ENCODE data around the gene ZNF121. TPM values are rescaled to one million over a fixed set of nuclear protein-coding genes. Genes with fewer than 3 reads are reported as not detected.
A peak's percentile ranks its signal among the peaks of the same experiment; 100 is the strongest.
"Not testable (repeated sequence)": the region's sequence is repeated elsewhere in the genome, so short reads cannot be mapped to it uniquely, and the experiment has no call there.

Gene ZNF121
- polyA plus RNA-seq, 3 donors = 1.5 to 7.2 (median 3.8) TPM

GRCh38 chr19:9597027-9597426 lies 12.7 kb upstream of the ZNF121 start:
- no peaks in the 10 kb centered on the region for H3K27me3 ChIP-seq (ENCODE audit: control insufficient read depth in 2 of 2, insufficient read depth in 2 of 2, low read length in 2 of 2)
- H3K4me2 ChIP-seq (replicated peaks; ENCODE audit: extremely low read depth, low read length, poor library complexity, severe bottlenecking) = no peak overlapping the region
- peaks cover 17 to 55% (median 50%) of the 10 kb centered on the region in 7 donors for H3K9me3 Mint-ChIP-seq
- H3K27me3 Mint-ChIP-seq (ENCODE audit: low read depth in 3 of 3) = peaks cover 2 to 11% (median 6%) of the 10 kb centered on the region in 3 donors
- no peaks in the 10 kb centered on the region for H3K36me3 ChIP-seq (replicated peaks in 1 of 2; ENCODE audit: control insufficient read depth in 1 of 2, insufficient read depth in 2 of 2, low read length in 2 of 2)
- no peaks in the 10 kb centered on the region for H3K4me1 Mint-ChIP-seq
- no peaks in the 10 kb centered on the region for H4K20me1 ChIP-seq (ENCODE audit: insufficient read depth, low read length)
- WGBS (ENCODE audit: insufficient coverage) = 100% methylated on average over 1 of the region's 3 CpGs
- H3K27ac Mint-ChIP-seq = no peak overlapping the region
- H3K9ac ChIP-seq (ENCODE audit: insufficient read depth, low read length, poor library complexity, severe bottlenecking) = no peak overlapping the region
- intact Hi-C loops (cut with micrococcal nuclease) = no loop called here
- H3K79me2 ChIP-seq (ENCODE audit: insufficient read depth, low read length) = no peaks in the 10 kb centered on the region
- H3K9me3 ChIP-seq (replicated peaks in 1 of 2; ENCODE audit: control insufficient read depth in 1 of 2, insufficient read depth in 1 of 2, low read length in 2 of 2) = peaks cover 24 to 35% of the 10 kb centered on the region in 2 donors
- no peak overlapping the region for H3K4me3 Mint-ChIP-seq
- no peaks in the 10 kb centered on the region for H3K4me1 ChIP-seq (ENCODE audit: control insufficient read depth in 1 of 2, insufficient read depth in 2 of 2, low read length in 2 of 2)
- H2AFZ ChIP-seq (ENCODE audit: insufficient read depth, low read depth, low read length, poor library complexity, severe bottlenecking) = no peak overlapping the region
- H3K4me3 ChIP-seq (replicated peaks in 1 of 3; ENCODE audit: low read depth in 2 of 3, low read length in 3 of 3) = no peak overlapping the region
- H3K27ac ChIP-seq (ENCODE audit: low read depth in 1 of 2, low read length in 2 of 2) = no peak overlapping the region
- DNase-seq = no peak
- no peak for TF ChIP-seq CTCF (IDR thresholded peaks at IDR 0.05)
- no peaks in the 10 kb centered on the region for H3K36me3 Mint-ChIP-seq

DNA sequence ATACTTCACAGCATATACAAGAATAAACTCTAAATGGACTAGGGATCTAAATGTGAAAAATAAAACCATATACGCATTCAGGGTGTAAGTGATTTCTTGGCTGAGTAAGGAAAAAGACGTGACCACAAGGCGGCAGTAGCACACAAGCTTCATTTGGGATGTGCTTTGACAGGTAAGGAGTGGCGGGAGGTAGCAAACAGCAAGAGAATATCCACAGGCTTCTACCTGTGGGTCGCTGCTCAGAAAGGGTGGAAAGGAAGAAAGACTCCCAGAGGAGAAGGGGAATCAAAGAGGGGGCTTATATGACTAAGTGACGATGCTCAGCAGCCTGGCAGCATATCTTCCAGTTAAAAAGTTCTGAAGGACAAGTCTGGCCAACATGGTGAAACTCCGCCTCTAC lies 2.5 kb upstream of the ZNF121 start:
- Mint-ChIP-seq H3K4me3 (peak overlapping the region in 1 of 2 donors; percentile 44), H3K4me1 (peaks cover 16% of the 10 kb centered on the region), H3K36me3 (peaks cover 5 to 6% of the 10 kb centered on the region in 2 donors), H3K9me3 (peaks cover 3 to 13% (median 6%) of the 10 kb centered on the region in 7 donors), H3K27ac (no peak overlapping the region), H3K27me3 (ENCODE audit: low read depth in 3 of 3) (peaks cover 11 to 12% (median 11%) of the 10 kb centered on the region in 3 donors)
- H3K79me2 ChIP-seq (ENCODE audit: insufficient read depth, low read length) = peaks cover 29% of the 10 kb centered on the region
- H3K36me3 ChIP-seq (replicated peaks in 1 of 2; ENCODE audit: control insufficient read depth in 1 of 2, insufficient read depth in 2 of 2, low read length in 2 of 2) = peaks cover 0 to 7% of the 10 kb centered on the region in 2 donors
- no peaks in the 10 kb centered on the region for H4K20me1 ChIP-seq (ENCODE audit: insufficient read depth, low read length)
- H3K9ac ChIP-seq (ENCODE audit: insufficient read depth, low read length, poor library complexity, severe bottlenecking) = no peak overlapping the region
- no peak overlapping the region for H3K4me3 ChIP-seq (replicated peaks in 1 of 3; ENCODE audit: low read depth in 2 of 3, low read length in 3 of 3)
- intact Hi-C loops (cut with micrococcal nuclease) = loop anchor here (2.0 to 10.0 kb wide), 6 partner anchors 36 to 452 kb away; partner anchors contain the start of genes ZNF317 (in 1 of the 2) and ZNF561 (in 1 of the 2)
- H2AFZ ChIP-seq (ENCODE audit: insufficient read depth, low read depth, low read length, poor library complexity, severe bottlenecking) = peak overlapping the region; percentile 21
- H3K27me3 ChIP-seq (ENCODE audit: control insufficient read depth in 2 of 2, insufficient read depth in 2 of 2, low read length in 2 of 2) = peaks cover 0 to 2% of the 10 kb centered on the region in 2 donors
- WGBS (ENCODE audit: insufficient coverage) = 6% methylated on average over 5 of the region's 7 CpGs
- peak; percentile 38 to 57 (median 52) for DNase-seq
- TF ChIP-seq CTCF (IDR thresholded peaks at IDR 0.05) = peak; percentile 72
- H3K4me1 ChIP-seq (ENCODE audit: control insufficient read depth in 1 of 2, insufficient read depth in 2 of 2, low read length in 2 of 2) = peaks cover 10 to 17% of the 10 kb centered on the region in 2 donors
- H3K27ac ChIP-seq (ENCODE audit: low read depth in 1 of 2, low read length in 2 of 2) = no peak overlapping the region
- H3K4me2 ChIP-seq (replicated peaks; ENCODE audit: extremely low read depth, low read length, poor library complexity, severe bottlenecking) = no peak overlapping the region
- peaks cover 0 to 5% of the 10 kb centered on the region in 2 donors for H3K9me3 ChIP-seq (replicated peaks in 1 of 2; ENCODE audit: control insufficient read depth in 1 of 2, insufficient read depth in 1 of 2, low read length in 2 of 2)

GRCh38 chr19:9582081-9582725 lies 2.1 kb downstream of the ZNF121 start:
- DNase-seq; H3K27me3 Mint-ChIP-seq (ENCODE audit: low read depth in 3 of 3); H3K27me3 ChIP-seq (ENCODE audit: control insufficient read depth in 2 of 2, insufficient read depth in 2 of 2, low read length in 2 of 2); H2AFZ ChIP-seq (ENCODE audit: insufficient read depth, low read depth, low read length, poor library complexity, severe bottlenecking); H3K27ac ChIP-seq (ENCODE audit: low read depth in 1 of 2, low read length in 2 of 2); H3K9ac ChIP-seq (ENCODE audit: insufficient read depth, low read length, poor library complexity, severe bottlenecking); H3K4me3 Mint-ChIP-seq; H3K4me3 ChIP-seq (replicated peaks in 1 of 3; ENCODE audit: low read depth in 2 of 3, low read length in 3 of 3); H3K4me2 ChIP-seq (replicated peaks; ENCODE audit: extremely low read depth, low read length, poor library complexity, severe bottlenecking); H4K20me1 ChIP-seq (ENCODE audit: insufficient read depth, low read length): not testable (repeated sequence)
- Mint-ChIP-seq H3K9me3 (peaks cover 26 to 49% (median 41%) of the 10 kb centered on the region in 7 donors), H3K4me1 (peaks cover 16% of the 10 kb centered on the region), H3K27ac (peak overlapping the region in 3 of 7 donors; percentile 7 to 58 (median 54)), H3K36me3 (peaks cover 29 to 44% of the 10 kb centered on the region in 2 donors)
- WGBS (ENCODE audit: insufficient coverage) = 94% methylated on average over 7 of the region's 13 CpGs
- H3K9me3 ChIP-seq (replicated peaks in 1 of 2; ENCODE audit: control insufficient read depth in 1 of 2, insufficient read depth in 1 of 2, low read length in 2 of 2) = peaks cover 34 to 37% of the 10 kb centered on the region in 2 donors
- peaks cover 3 to 51% of the 10 kb centered on the region in 2 donors for H3K36me3 ChIP-seq (replicated peaks in 1 of 2; ENCODE audit: control insufficient read depth in 1 of 2, insufficient read depth in 2 of 2, low read length in 2 of 2)
- H3K79me2 ChIP-seq (ENCODE audit: insufficient read depth, low read length) = peaks cover 74% of the 10 kb centered on the region
- H3K4me1 ChIP-seq (ENCODE audit: control insufficient read depth in 1 of 2, insufficient read depth in 2 of 2, low read length in 2 of 2) = peaks cover 10 to 17% of the 10 kb centered on the region in 2 donors
- intact Hi-C loops (cut with micrococcal nuclease) = loop anchor here (5.0 to 10.0 kb wide), 4 partner anchors 145 to 447 kb away; partner anchors contain the start of genes ZNF266 (in 1 of the 2) and ZNF317 (in 1 of the 2)

All from CD14-positive monocyte (primary cell).